LNCAP (cell line): ENCODE results near the gene RPLP1.

Experiments
- TF ChIP-seq, protein P1 (sequence below): fragments of 450-650 bp; IDR thresholded peaks from 2 replicates; pipeline ENCODE4 v1.5.1; 2017; ENCODE audit warnings: mild to moderate bottlenecking

The RPLP1 gene

GRCh38 chr15:69452692-69453521, at the start of gene RPLP1:
Gene RPLP1 (plus strand): TSS chr15:69452818. CDS start chr15:69452949, 131 bp downstream.
- TF ChIP-seq, protein P1, sequence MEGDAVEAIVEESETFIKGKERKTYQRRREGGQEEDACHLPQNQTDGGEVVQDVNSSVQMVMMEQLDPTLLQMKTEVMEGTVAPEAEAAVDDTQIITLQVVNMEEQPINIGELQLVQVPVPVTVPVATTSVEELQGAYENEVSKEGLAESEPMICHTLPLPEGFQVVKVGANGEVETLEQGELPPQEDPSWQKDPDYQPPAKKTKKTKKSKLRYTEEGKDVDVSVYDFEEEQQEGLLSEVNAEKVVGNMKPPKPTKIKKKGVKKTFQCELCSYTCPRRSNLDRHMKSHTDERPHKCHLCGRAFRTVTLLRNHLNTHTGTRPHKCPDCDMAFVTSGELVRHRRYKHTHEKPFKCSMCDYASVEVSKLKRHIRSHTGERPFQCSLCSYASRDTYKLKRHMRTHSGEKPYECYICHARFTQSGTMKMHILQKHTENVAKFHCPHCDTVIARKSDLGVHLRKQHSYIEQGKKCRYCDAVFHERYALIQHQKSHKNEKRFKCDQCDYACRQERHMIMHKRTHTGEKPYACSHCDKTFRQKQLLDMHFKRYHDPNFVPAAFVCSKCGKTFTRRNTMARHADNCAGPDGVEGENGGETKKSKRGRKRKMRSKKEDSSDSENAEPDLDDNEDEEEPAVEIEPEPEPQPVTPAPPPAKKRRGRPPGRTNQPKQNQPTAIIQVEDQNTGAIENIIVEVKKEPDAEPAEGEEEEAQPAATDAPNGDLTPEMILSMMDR = no peak

- TF ChIP-seq, protein P1 = no peak
Measured at GRCh38 chr15:69403594-69403993, 49.0 kb upstream of the RPLP1 start.

DNA sequence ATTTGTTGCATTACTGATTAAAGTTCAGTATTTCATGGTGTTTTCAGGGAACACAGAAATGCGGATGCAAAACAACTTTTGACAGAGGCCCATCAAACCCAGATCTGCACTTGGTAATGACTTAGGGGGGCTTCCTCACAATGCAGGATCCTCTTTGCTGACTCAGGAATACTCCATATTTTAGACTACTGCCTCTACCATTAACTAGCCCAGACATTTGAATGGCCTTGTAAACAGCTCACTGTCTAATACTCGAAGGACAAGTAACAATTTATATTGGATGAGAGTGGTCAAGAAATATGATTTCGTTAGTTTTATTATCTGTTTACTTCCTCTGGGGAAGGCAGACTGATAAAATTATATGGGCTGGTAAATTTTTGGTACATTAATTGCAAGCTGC, 47.5 kb upstream of the RPLP1 start:
- TF ChIP-seq, protein P1 = no peak

DNA sequence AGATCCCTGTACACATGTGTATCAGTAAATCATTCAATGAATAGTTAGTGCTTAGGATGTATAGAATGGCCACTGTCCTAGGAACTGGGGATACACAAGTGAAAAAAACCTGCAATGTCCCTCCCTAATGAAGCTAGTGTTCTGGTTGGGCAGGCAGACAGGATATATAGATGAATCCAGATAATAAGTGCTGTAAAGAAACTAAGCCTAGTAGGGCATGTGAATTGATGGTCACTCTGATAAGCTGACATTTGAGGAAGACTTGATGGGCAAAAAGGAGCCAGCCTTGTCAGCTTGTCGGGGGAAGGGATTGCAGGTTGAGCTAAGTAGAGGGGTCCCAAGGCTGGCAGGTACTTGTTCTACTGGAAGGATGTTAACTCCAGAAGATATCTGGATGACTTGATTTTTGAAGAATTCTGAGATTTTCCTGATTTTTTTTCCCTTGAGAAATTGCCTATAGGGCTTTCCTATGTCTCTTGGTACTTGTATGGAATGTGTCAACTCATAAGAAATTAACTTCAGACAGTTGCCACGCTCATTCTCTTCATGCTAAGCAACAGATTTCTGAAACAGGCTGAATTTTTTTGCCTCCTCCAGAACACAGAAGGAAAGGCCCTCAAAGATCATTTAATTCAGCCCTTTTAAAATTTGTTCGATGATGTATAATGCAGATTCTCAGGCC, 44.8 kb upstream of the RPLP1 start:
- TF ChIP-seq, protein P1 = no peak

DNA sequence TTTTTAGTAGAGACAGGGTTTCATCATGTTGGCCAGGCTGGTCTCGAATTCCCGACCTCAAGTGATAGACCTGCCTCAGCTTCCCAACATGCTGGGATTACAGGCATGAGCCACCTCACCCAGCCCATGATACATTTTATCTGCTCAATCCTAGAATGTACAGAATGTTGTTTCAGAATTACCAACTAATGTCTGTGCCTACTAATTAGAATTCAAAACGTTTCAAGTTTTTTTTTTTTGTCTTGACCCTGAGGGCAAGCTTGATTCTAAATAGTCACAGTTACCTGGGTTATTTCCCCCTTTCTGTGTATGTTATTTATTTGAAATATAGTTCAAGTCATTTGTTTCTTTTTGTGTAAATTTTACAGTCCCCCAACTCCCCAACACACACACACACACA, 43.8 kb upstream of the RPLP1 start:
- TF ChIP-seq, protein P1 = no peak

- TF ChIP-seq, protein P1 = peak; percentile 66
Measured at GRCh38 chr15:69410248-69410874, 42.3 kb upstream of the RPLP1 start.

DNA sequence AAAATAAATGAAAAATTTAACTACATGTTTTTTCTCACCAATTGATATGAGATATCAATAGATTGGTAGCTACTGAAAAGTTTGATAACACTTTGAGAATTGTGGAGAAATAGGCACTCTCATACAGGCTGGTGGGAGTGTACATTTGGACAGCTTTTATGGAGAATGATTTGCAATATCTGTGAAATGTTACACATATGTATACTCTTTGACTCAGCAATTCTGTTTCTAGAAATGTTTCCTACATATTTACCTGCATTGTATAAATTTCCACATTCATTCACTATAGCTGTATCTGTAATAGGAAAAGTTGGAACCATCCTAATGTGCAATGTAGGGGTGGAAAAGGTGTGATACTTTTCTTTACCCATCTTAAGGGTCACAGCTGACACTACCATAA, 40.3 kb upstream of the RPLP1 start:
- TF ChIP-seq, protein P1 = no peak
